ENCODE results near the gene UBE4B.
"Not testable (repeated sequence)": the region's sequence is repeated elsewhere in the genome, so short reads cannot be mapped to it uniquely, and the experiment has no call there.

Gene UBE4B

GRCh38 chr1:10177876-10178275 is 145.1 kb downstream of the UBE4B start:
- no peak for DNase-seq (ENCODE audit: low read depth)

DNA sequence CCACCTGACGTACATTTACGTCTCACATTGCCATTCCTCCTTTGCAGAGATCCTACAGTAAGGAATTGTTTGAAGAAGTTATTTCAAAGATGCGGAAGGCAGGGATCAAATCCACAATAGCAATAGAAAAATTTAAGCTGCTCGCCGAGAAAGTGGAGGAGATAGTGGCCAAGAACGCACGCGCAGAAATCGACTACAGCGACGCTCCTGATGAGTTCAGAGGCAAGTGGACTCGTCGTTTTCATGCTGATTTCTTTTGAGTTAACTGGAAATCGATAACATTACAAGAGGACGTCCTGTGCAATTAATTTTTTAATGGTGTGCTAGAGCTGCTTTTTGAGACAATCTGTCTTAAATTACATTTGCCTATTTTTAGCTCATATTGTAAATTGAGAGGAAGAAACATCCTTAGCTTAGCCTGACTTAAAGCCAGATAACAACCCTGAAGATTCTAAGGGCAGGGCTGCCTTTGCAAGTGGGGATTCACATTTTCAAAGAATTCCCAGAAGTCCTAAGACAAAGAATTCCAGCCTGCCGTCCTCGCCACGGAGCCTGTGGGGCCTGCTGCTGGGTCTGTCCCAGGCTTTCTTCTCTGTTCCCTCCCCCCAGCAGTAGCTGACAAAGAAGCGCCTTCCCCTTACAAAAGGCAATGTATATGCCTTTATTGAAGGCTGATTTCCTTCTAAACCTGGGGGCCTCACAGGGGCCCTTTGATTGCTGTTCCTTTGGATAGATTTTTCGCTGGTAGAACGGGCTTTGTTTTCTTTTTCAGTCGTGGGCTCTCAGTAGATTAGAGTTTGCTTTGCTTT is 146.0 kb downstream of the UBE4B start:
- DNase-seq (ENCODE audit: low read depth): no peak

DNA sequence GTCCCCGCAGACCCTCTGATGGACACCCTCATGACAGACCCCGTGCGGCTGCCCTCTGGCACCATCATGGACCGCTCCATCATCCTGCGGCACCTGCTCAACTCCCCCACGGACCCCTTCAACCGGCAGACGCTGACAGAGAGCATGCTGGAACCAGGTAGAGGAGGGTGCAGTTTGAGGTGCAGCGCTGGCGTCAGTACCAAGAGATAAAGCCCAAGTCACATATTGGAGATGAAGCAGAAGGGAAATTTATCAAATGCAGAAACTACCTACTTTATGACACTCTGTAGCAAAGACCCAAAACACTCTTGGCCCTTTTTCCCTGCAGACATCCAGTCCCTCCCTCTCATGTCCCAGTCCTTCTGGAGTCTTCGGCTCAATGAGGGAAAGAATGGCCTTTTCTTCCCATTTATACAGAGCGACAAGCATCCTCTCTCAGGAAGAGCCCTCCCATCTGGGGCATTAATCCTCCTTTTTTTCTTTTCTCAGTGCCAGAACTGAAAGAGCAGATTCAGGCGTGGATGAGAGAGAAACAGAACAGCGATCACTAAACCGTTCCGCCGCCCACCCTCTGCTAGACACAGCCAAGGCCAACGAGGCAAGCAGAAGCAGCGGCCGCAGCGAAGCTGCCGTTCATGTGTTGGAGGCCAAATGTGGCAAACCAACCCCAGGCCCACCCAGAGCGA is 146.8 kb downstream of the UBE4B start:
- DNase-seq (ENCODE audit: low read depth): no peak

GRCh38 chr1:10181154-10181553 is 148.4 kb downstream of the UBE4B start:
- no peak for DNase-seq (ENCODE audit: low read depth)

DNA sequence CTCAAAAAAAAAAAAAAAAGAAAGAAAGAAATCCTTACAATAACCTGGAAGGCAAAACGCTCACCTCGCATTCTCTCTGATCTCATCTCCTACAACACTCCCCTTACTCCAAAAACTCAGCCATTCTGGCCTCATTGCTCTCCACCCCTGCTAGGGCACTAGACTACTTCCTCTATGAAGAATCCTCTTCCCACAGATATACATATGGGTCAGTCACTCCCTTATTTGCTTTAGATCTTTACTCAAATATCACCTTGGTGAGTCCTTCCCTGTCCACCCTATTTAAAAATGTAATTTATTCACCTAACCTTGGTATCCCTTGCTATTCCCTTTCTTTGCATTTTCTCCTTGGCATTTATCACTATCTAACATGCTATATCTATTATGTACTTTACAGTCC is 153.0 kb downstream of the UBE4B start:
- DNase-seq (ENCODE audit: low read depth): no peak

DNA sequence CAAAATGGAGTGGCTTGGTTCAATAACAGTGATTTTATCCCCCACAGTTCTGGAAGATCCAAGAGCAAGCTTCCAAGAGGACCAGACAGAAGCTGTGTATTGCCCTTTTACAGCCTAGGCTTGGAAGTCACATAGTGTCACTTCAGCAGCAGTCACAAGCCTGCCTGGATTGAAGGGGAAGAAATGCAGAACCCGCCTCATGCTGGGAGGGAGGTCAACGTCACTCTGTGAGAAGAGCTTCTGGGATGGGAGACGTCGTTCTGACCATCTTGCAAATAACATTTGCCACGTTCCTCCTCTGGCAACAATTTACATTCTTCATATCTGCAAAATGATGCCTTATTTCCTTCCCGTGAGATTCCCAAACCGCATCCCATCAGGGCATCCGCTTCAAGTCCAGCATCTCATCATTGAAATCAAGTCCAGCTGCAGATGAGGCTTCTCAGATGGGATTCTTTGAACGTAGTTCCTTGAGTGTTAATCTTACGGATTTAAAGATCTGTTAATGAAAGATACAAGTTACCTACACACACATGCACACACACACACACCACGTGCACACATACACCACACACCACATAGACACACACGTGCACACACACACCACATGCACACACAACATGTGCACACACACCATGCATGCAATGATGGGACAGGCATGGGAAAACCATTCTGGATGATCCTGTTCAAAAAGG is 153.7 kb downstream of the UBE4B start:
- no peak for DNase-seq (ENCODE audit: low read depth)

GRCh38 chr1:10187026-10187334 is 154.2 kb downstream of the UBE4B start:
- no peak for DNase-seq (ENCODE audit: low read depth)

DNA sequence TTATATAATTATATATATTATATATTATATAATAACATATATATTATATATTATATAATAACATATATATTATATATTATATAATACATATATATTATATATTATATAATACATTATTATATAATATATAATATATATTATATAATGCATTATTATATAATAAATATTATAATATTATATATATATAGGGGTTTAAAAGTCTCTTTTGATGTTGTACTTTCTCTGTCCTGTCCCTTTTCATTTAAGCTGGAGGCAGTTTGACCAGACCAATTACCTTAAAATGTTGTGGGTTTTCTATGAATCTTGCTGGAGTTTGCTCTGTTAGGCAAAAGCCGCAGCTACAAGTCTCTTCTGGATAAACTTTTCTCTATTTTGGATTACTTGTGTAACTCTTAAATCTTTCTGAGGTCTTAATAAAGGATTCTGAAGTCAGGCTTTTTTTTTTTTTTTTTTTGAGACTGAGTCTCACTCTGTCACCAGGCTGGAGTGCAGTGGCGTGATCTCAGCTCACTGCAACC is 155.4 kb downstream of the UBE4B start:
- no peak for DNase-seq (ENCODE audit: low read depth)

DNA sequence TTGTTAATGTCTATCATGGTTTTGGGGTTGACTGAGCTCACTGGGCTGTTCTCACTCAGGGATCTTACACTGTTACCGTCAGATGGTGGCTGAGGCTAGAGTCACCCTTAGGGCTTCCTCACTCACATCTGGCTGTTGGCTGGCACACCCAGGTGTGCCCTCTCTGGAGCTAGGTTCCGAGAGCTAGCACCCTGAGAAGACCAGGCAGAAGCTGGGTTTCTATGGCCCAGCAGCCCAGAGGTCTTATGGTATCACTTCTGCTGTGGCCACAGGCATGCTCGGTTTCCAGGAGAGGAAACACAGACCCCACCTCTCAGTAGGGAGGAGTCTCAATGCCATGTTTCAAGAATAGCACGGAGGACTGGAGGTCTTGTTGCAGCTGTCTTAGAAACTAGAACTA is 156.9 kb downstream of the UBE4B start:
- no peak for DNase-seq (ENCODE audit: low read depth)

- DNase-seq (ENCODE audit: low read depth): no peak
These were observed 159.5 kb downstream of the UBE4B start for GRCh38 chr1:10192263-10192662.

- DNase-seq (ENCODE audit: low read depth): no peak
These were observed 160.5 kb downstream of the UBE4B start for GRCh38 chr1:10193288-10193687.

- DNase-seq (ENCODE audit: low read depth): no peak
These were observed 162.8 kb downstream of the UBE4B start for GRCh38 chr1:10195570-10195969.

DNA sequence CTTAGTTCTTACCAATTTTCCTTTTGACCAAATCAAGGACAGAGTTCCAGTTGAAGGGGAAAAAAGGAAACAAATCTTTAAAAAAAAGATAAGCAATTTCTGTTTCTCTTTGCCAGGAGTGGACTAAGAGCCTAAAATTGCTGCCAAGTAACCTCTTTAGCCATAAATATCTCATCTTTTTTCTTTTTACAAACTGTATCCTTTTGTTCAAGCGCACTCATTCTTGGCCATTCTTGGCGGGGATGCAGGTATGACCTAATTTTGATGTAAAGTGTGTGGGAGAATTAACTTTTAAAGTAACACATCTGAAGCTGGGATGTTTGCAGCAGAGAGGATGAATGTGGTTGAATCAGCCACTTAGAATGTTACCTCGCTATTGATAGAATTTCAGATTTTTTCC is 164.2 kb downstream of the UBE4B start:
- no peak for DNase-seq (ENCODE audit: low read depth)

DNA sequence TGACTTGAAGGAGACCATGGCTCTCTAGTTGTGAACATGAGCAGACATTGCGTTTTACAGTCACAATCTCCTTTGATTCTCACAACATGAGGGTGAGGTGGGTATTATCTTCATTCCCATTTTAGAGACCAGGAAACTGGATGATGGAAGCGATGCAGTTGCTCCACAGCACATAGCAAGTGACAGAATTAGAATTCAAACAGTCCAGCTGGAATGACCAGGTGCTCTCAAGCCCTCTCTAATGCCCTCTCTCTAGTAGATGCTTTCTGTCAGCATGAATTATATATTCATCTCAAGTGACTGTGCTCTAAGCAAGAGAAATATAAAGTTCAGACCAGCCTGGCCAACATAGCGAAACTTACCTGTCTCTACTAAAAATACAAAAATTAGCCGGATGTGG is 167.9 kb downstream of the UBE4B start:
- DNase-seq (ENCODE audit: low read depth): no peak

- no peak for DNase-seq (ENCODE audit: low read depth)
These were observed 171.4 kb downstream of the UBE4B start for GRCh38 chr1:10204003-10204642.

GRCh38 chr1:10205206-10205605 is 172.4 kb downstream of the UBE4B start:
- not testable (repeated sequence) for DNase-seq (ENCODE audit: low read depth)

- DNase-seq (ENCODE audit: low read depth): no peak
These were observed 175.1 kb downstream of the UBE4B start for GRCh38 chr1:10207810-10208209.

GRCh38 chr1:10208537-10208936 is 175.8 kb downstream of the UBE4B start:
- no peak for DNase-seq (ENCODE audit: low read depth)

DNA sequence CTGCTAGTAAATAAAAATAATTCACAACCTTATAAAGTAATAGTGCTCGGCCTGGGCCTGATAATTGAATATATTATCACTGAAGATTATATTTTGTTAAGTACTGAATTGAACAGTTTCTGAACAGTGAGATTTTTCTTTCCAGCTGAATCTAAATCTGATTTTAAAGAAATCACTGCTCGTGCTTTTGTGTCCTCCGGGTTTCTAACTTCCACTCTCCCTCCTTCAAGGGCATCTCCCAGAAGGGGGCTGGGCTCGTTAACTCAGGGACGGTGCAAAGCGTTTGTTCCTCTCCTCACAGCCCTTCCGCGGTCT is 176.8 kb downstream of the UBE4B start:
- no peak for DNase-seq (ENCODE audit: low read depth)

GRCh38 chr1:10209905-10210810 is 177.4 kb downstream of the UBE4B start, which contains the start of gene KIF1B:
Gene KIF1B (plus strand): TSS chr1:10210570. CDS start chr1:10232329, 21,759 bp downstream.
- DNase-seq (ENCODE audit: low read depth): peak; percentile 76

Measured in HS-5 (cell line).